Measurements from ENCODE around the gene TRAPPC4.
"Not testable (repeated sequence)": the region's sequence is repeated elsewhere in the genome, so short reads cannot be mapped to it uniquely, and the experiment has no call there.

The TRAPPC4 gene

DNA sequence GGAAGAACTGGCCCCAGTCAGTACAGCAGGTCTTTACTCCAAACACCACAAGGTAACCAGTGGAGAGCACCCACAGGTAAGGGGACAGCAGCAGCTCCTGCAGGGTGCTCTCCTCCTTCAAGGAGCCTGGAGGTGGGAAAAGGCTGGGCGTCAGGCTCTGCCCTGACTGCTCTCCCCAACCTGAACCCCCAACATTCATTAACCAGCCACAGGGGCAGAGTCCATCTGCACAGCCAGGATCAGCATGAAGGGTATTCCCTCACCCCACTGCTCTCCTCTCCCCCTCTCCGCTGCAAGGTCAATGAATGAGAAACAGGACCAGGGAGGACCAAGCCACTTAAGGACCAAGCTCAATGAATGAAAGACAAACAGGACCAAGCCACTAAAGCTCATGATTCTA is 8.4 kb downstream of the TRAPPC4 start:
- H3K36me3 ChIP-seq (ENCODE audit: insufficient read depth, low read length) = peaks cover 70% of the 10 kb centered on the region
- peaks cover 12% of the 10 kb centered on the region for H3K4me1 ChIP-seq (ENCODE audit: insufficient read depth, low read length)

DNA sequence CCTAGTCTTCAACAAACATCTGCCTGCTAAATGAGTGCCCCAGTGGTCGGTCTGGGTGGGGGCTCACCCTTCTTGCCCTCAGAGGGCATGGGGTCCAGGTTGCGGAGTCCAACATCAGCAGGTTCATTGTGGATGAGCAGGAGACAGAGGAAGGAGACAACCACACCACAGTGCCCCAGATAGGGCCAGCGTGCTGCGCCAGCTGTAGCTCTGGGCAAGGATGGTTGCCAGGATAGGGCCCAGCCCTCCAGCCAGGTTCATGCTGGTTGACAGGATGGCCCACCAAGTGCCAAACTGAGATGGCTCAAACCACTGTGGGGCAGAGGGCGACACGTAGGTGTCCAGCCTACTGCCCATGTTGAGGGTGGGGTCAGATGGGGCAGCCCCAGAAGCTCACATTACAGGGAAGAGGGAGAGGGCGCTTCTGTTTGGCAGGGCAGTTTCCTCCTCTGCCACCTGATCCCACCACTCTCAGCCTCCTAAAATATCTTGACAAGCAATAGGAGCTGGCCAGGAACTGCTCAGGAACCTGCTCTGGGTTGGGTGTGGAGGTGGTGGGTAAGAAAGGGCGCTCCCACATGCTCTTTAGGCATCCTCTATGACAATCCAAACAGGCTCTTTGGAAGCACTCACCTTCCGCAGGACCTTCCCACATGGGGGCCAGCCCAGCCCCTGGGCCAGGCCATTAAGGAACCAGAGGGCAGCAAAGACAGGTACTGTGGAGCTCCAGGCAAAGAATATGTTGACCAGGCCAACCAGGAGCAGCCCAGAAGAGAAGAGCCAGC is 9.2 kb downstream of the TRAPPC4 start:
- peaks cover 12% of the 10 kb centered on the region for H3K4me1 ChIP-seq (ENCODE audit: insufficient read depth, low read length)
- H3K9me3 ChIP-seq (ENCODE audit: insufficient read depth, low read depth, low read length) = no peaks in the 10 kb centered on the region
- no peak overlapping the region for H3K27ac ChIP-seq (ENCODE audit: low read depth, low read length)
- peaks cover 63% of the 10 kb centered on the region for H3K36me3 ChIP-seq (ENCODE audit: insufficient read depth, low read length)
- H3K9ac ChIP-seq (ENCODE audit: low read depth, low read length) = no peak overlapping the region
- no peaks in the 10 kb centered on the region for H3K27me3 ChIP-seq (ENCODE audit: insufficient read depth, low read length)
- WGBS = 90% methylated on average over 8 of the region's 9 CpGs
- no peak overlapping the region for H3K4me3 ChIP-seq (ENCODE audit: low read length)

More for the DNA sequence above, 8.4 kb downstream of the TRAPPC4 start:
- Histone ChIP-seq H3K4me3 (ENCODE audit: low read length) (no peak overlapping the region), H3K9ac (ENCODE audit: low read depth, low read length) (no peak overlapping the region), H3K27me3 (ENCODE audit: insufficient read depth, low read length) (no peaks in the 10 kb centered on the region), H3K9me3 (ENCODE audit: insufficient read depth, low read depth, low read length) (no peaks in the 10 kb centered on the region), H3K27ac (ENCODE audit: low read depth, low read length) (no peak overlapping the region)
- 95% methylated on average over 2 of the region's 2 CpGs for WGBS

GRCh38 chr11:119028346-119029068 is 9.9 kb downstream of the TRAPPC4 start:
- peaks cover 55% of the 10 kb centered on the region for H3K36me3 ChIP-seq (ENCODE audit: insufficient read depth, low read length)
- H3K4me3 ChIP-seq (ENCODE audit: low read length) = peak overlapping the region; percentile 87
- no peak overlapping the region for H3K27ac ChIP-seq (ENCODE audit: low read depth, low read length)
- no peaks in the 10 kb centered on the region for H3K9me3 ChIP-seq (ENCODE audit: insufficient read depth, low read depth, low read length)
- peaks cover 12% of the 10 kb centered on the region for H3K4me1 ChIP-seq (ENCODE audit: insufficient read depth, low read length)
- 80% methylated on average over 9 of the region's 9 CpGs for WGBS
- H3K27me3 ChIP-seq (ENCODE audit: insufficient read depth, low read length) = no peaks in the 10 kb centered on the region
- 0 out of 2 replicates have a peak overlapping the region, but pooled peaks have one; percentile 86 for H3K9ac ChIP-seq (ENCODE audit: low read depth, low read length)

DNA sequence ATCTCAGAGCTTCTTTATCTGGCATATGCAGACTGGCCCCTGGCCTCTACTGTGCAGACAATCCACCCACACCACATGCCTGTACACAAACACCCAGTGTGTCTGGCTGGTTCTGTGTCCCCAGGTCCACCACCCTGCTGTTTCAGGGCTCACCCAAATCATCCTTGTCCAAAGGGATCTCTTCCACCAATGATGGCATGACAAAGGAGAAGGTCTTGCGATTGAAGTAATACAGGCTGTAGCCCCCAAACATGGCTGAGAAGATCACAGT is 10.4 kb downstream of the TRAPPC4 start:
- H3K27ac ChIP-seq (ENCODE audit: low read depth, low read length) = no peak overlapping the region
- WGBS = 82% methylated on average over 1 of the region's 1 CpG
- H3K4me1 ChIP-seq (ENCODE audit: insufficient read depth, low read length) = peaks cover 12% of the 10 kb centered on the region
- peaks cover 50% of the 10 kb centered on the region for H3K36me3 ChIP-seq (ENCODE audit: insufficient read depth, low read length)
- H3K4me3 ChIP-seq (ENCODE audit: low read length) = peak overlapping the region; percentile 87
- H3K9ac ChIP-seq (ENCODE audit: low read depth, low read length) = peak overlapping the region; percentile 86; the same call in 1 of the 2 replicates
- no peaks in the 10 kb centered on the region for H3K27me3 ChIP-seq (ENCODE audit: insufficient read depth, low read length)
- no peaks in the 10 kb centered on the region for H3K9me3 ChIP-seq (ENCODE audit: insufficient read depth, low read depth, low read length)

GRCh38 chr11:119029340-119030028 is 10.9 kb downstream of the TRAPPC4 start:
- H3K36me3 ChIP-seq (ENCODE audit: insufficient read depth, low read length) = peaks cover 45% of the 10 kb centered on the region
- H3K4me1 ChIP-seq (ENCODE audit: insufficient read depth, low read length) = peaks cover 12% of the 10 kb centered on the region
- H3K27ac ChIP-seq (ENCODE audit: low read depth, low read length) = no peak overlapping the region
- H3K9me3 ChIP-seq (ENCODE audit: insufficient read depth, low read depth, low read length) = no peaks in the 10 kb centered on the region
- H3K9ac ChIP-seq (ENCODE audit: low read depth, low read length) = peak overlapping the region; percentile 86
- 44% methylated on average over 10 of the region's 10 CpGs for WGBS
- no peaks in the 10 kb centered on the region for H3K27me3 ChIP-seq (ENCODE audit: insufficient read depth, low read length)
- peak overlapping the region; percentile 87 for H3K4me3 ChIP-seq (ENCODE audit: low read length)

DNA sequence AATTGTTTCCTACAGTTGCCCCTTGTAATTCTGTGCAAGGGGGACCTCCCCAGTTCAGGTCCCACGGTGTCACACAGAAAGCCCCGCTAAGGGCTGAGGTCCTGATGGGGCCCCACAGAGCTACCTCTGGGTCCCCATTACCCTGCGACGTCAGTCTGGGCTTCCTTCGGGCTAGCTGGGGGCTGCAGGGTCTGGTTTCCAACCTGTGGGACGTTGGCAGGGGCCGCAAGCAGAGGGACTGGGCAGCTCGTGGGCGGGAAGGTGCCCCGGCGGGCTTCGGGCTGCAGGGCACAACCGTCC is 11.4 kb downstream of the TRAPPC4 start:
- Histone ChIP-seq H3K27ac (ENCODE audit: low read depth, low read length) (peak overlapping the region; percentile 66; the same call in 1 of the 2 replicates), H3K4me3 (ENCODE audit: low read length) (peak overlapping the region; percentile 87), H3K9me3 (ENCODE audit: insufficient read depth, low read depth, low read length) (no peaks in the 10 kb centered on the region), H3K36me3 (ENCODE audit: insufficient read depth, low read length) (peaks cover 40% of the 10 kb centered on the region), H3K27me3 (ENCODE audit: insufficient read depth, low read length) (no peaks in the 10 kb centered on the region), H3K4me1 (ENCODE audit: insufficient read depth, low read length) (peaks cover 12% of the 10 kb centered on the region), H3K9ac (ENCODE audit: low read depth, low read length) (peak overlapping the region; percentile 86)
- 2% methylated on average over 13 of the region's 13 CpGs for WGBS

- Histone ChIP-seq H3K4me3 (ENCODE audit: low read length) (peak within 1 kb of the TSS; percentile 87), H3K36me3 (ENCODE audit: insufficient read depth, low read length) (peaks cover 35% of the 10 kb centered on the region), H3K9me3 (ENCODE audit: insufficient read depth, low read depth, low read length) (no peaks in the 10 kb centered on the region), H3K27ac (ENCODE audit: low read depth, low read length) (peak within 1 kb of the TSS; percentile 66), H3K27me3 (ENCODE audit: insufficient read depth, low read length) (no peaks in the 10 kb centered on the region), H3K4me1 (ENCODE audit: insufficient read depth, low read length) (peaks cover 12% of the 10 kb centered on the region), H3K9ac (ENCODE audit: low read depth, low read length) (peak within 1 kb of the TSS; percentile 86)
- WGBS = under 1% methylated on average over 67 of the region's 67 CpGs
Observed at GRCh38 chr11:119030329-119031047, 11.9 kb downstream of the TRAPPC4 start, which contains the start of gene SLC37A4. Gene SLC37A4 (minus strand): TSS chr11:119030877.

GRCh38 chr11:119031912-119032280 is 13.3 kb downstream of the TRAPPC4 start:
- Histone ChIP-seq H3K36me3 (ENCODE audit: insufficient read depth, low read length) (peaks cover 21% of the 10 kb centered on the region), H3K4me3 (ENCODE audit: low read length) (no peak overlapping the region), H3K27me3 (ENCODE audit: insufficient read depth, low read length) (no peaks in the 10 kb centered on the region), H3K9ac (ENCODE audit: low read depth, low read length) (no peak overlapping the region), H3K27ac (ENCODE audit: low read depth, low read length) (no peak overlapping the region), H3K9me3 (ENCODE audit: insufficient read depth, low read depth, low read length) (no peaks in the 10 kb centered on the region), H3K4me1 (ENCODE audit: insufficient read depth, low read length) (peaks cover 12% of the 10 kb centered on the region)
- whole genome bisulfite sequencing = 93% methylated on average over 8 of the region's 9 CpGs

- H3K27me3 ChIP-seq (ENCODE audit: insufficient read depth, low read length); H3K9me3 ChIP-seq (ENCODE audit: insufficient read depth, low read depth, low read length); H3K27ac ChIP-seq (ENCODE audit: low read depth, low read length); H3K9ac ChIP-seq (ENCODE audit: low read depth, low read length); H3K36me3 ChIP-seq (ENCODE audit: insufficient read depth, low read length); H3K4me3 ChIP-seq (ENCODE audit: low read length): not testable (repeated sequence)
- peaks cover 12% of the 10 kb centered on the region for H3K4me1 ChIP-seq (ENCODE audit: insufficient read depth, low read length)
- WGBS = 89% methylated on average over 8 of the region's 10 CpGs
Observed at GRCh38 chr11:119033421-119033820, 14.9 kb downstream of the TRAPPC4 start.

- WGBS = 91% methylated on average over 3 of the region's 3 CpGs
- Histone ChIP-seq H3K9me3 (ENCODE audit: insufficient read depth, low read depth, low read length) (no peaks in the 10 kb centered on the region), H3K4me3 (ENCODE audit: low read length) (no peak overlapping the region), H3K27me3 (ENCODE audit: insufficient read depth, low read length) (no peaks in the 10 kb centered on the region), H3K36me3 (ENCODE audit: insufficient read depth, low read length) (no peaks in the 10 kb centered on the region), H3K4me1 (ENCODE audit: insufficient read depth, low read length) (peaks cover 2% of the 10 kb centered on the region), H3K27ac (ENCODE audit: low read depth, low read length) (no peak overlapping the region), H3K9ac (ENCODE audit: low read depth, low read length) (no peak overlapping the region)
Observed at GRCh38 chr11:119034813-119035212, 16.2 kb downstream of the TRAPPC4 start.

GRCh38 chr11:119038884-119039283 is 20.3 kb downstream of the TRAPPC4 start:
- 94% methylated on average over 5 of the region's 5 CpGs for WGBS
- Histone ChIP-seq H3K4me3 (ENCODE audit: low read length) (no peak overlapping the region), H3K4me1 (ENCODE audit: insufficient read depth, low read length) (peaks cover 4% of the 10 kb centered on the region), H3K9ac (ENCODE audit: low read depth, low read length) (no peak overlapping the region), H3K27me3 (ENCODE audit: insufficient read depth, low read length) (no peaks in the 10 kb centered on the region), H3K36me3 (ENCODE audit: insufficient read depth, low read length) (no peaks in the 10 kb centered on the region), H3K9me3 (ENCODE audit: insufficient read depth, low read depth, low read length) (no peaks in the 10 kb centered on the region), H3K27ac (ENCODE audit: low read depth, low read length) (no peak overlapping the region)

Measured in HUES64 (cell line).